Prostate gland (tissue), 2 donors: Measurements from ENCODE around the gene SMARCA2.

Source experiments
- CTCF ChIP-seq, 4 experiments: fragments of 200-600 bp in 2 of 4; fragments of 450-650 bp in 2 of 4; sonication (generic) in 2 of 4; IDR thresholded peaks; 1 replicate in 3 of 4; 2 replicates in 1 of 4; pipeline ENCODE4 v1.5.1; 2016 to 2019; ENCODE audit warnings: antibody characterized with exemption in 4 of 4, mild to moderate bottlenecking in 2 of 4, moderate library complexity in 2 of 4
- POLR2A ChIP-seq: fragments of 450-650 bp; IDR thresholded peaks from one replicate; pipeline ENCODE4 v1.6.1; 2016; ENCODE audit warnings: antibody characterized with exemption, mild to moderate bottlenecking

- no peak for TF ChIP-seq CTCF (IDR thresholded peaks at IDR 0.05)
- TF ChIP-seq POLR2A, result no peak
These were observed 146.5 kb downstream of the SMARCA2 start for GRCh38 chr9:2161661-2162060.
